ENCODE measurements around the gene KCNMB1. TPM values are rescaled to one million over a fixed set of nuclear protein-coding genes. Genes with fewer than 3 reads are reported as not detected.
A peak's percentile ranks its signal among the peaks of the same experiment; 100 is the strongest.

The KCNMB1 gene
- total and polyA plus RNA-seq, 2 donors (not counting 1 experiment from before 2014, with no cell fraction given), result 0.06 TPM; not detected in 1

DNA sequence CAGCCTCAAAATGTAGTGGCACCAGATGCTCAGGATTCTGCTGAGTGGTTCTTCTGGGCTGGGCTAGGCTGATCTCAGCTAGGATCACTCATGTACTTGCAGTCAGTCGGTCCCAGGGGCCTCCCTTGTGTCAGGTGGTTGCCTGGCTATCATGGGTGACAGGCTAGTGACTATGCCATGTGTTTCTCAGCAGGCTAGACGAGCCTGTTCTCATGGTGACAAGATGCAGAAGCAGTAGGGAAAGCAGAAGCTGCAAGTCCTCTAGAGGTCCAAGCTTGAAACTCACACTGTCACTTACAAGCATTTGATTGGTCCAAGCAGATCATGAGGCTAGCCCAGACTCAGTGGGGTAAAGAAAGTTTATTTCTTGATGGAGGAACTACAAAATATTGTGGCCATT is 15.2 kb upstream of the KCNMB1 start:
- peak; percentile 80 for ATAC-seq (ENCODE audit: low read depth)
- no peak overlapping the region for H3K27ac Mint-ChIP-seq
- 7% methylated on average over 2 of the region's 2 CpGs for WGBS (ENCODE audit: insufficient coverage)

DNA sequence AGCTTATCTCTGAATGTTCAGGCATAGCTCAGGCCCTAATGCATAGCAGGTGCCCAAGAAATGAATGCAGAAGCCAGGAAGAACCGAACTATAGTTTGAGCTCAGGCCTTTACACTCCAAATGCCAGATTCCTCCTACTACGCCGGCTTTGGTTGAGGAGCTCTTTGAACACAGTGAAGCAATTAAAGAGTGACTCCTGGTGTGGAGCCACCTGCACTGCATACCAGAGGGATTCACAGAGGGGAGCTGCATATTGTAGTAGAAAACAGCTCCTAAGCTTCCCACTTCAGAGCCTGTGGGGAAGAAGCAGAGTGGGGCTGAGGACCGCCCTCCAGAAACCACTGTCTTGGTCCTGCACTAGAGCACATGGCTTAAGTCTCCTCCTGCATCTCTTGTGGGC is 14.5 kb upstream of the KCNMB1 start:
- ChIA-PET CTCF (interaction anchor here (0.9 to 1.0 kb wide), 5 partner anchors 16 to 178 kb away, joined by 3 to 4 read pairs (median 3); no protein-coding TSS in a partner anchor), POLR2A (no interaction called here)
- Histone ChIP-seq H3K4me3 (ENCODE audit: control extremely low read depth in 1 of 5, extremely low read depth in 1 of 5, insufficient read depth in 1 of 5, low read depth in 2 of 5, low read length in 4 of 5) (no peak overlapping the region), H3K27ac (ENCODE audit: low read length in 2 of 2) (no peak overlapping the region), H3K4me1 (ENCODE audit: control insufficient read depth in 2 of 2, insufficient read depth in 2 of 2, low read length in 2 of 2) (peaks cover 10% of the 10 kb centered on the region in 2 donors), H3K9ac (ENCODE audit: low read length) (no peak overlapping the region), H4K20me1 (ENCODE audit: control insufficient read depth, insufficient read depth, low read length, poor library complexity, severe bottlenecking) (no peaks in the 10 kb centered on the region), H3K36me3 (replicated peaks in 1 of 2; ENCODE audit: control extremely low read depth in 1 of 2, control insufficient read depth in 1 of 2, extremely low read depth in 1 of 2, insufficient read depth in 2 of 2, low read length in 1 of 2) (no peaks in the 10 kb centered on the region), H3K27me3 (replicated peaks in 1 of 4; ENCODE audit: control extremely low read depth in 1 of 4, control insufficient read depth in 3 of 4, insufficient read depth in 4 of 4, low read length in 3 of 4) (no peaks in the 10 kb centered on the region), H3K79me2 (ENCODE audit: control insufficient read depth, insufficient read depth, low read length) (no peaks in the 10 kb centered on the region), H3K9me3 (ENCODE audit: control extremely low read depth in 1 of 3, control insufficient read depth in 2 of 3, insufficient read depth in 1 of 3, low read length in 2 of 3) (peaks cover 0 to 6% (median 0%) of the 10 kb centered on the region in 3 donors), H2AFZ (ENCODE audit: insufficient read depth, low read depth, low read length, poor library complexity, severe bottlenecking) (no peak overlapping the region), H3K4me2 (replicated peaks; ENCODE audit: low read depth, low read length, poor library complexity, severe bottlenecking) (no peak overlapping the region)
- WGBS (ENCODE audit: insufficient coverage), result no CpG with 5 or more reads among the region's 4 CpGs
- peaks cover 17% of the 10 kb centered on the region for H3K4me1 Mint-ChIP-seq
- no peak overlapping the region for H3K27ac Mint-ChIP-seq
- ATAC-seq (ENCODE audit: low read depth) (no peak), DNase-seq (no peak)
- intact Hi-C loops (cut with micrococcal nuclease), result no loop called here
- no peak overlapping the region for H3K4me3 Mint-ChIP-seq
- H3K27me3 Mint-ChIP-seq, result peaks cover 6% of the 10 kb centered on the region
- no peaks in the 10 kb centered on the region for H3K9me3 Mint-ChIP-seq (ENCODE audit: insufficient read depth)
- TF ChIP-seq, protein P1, sequence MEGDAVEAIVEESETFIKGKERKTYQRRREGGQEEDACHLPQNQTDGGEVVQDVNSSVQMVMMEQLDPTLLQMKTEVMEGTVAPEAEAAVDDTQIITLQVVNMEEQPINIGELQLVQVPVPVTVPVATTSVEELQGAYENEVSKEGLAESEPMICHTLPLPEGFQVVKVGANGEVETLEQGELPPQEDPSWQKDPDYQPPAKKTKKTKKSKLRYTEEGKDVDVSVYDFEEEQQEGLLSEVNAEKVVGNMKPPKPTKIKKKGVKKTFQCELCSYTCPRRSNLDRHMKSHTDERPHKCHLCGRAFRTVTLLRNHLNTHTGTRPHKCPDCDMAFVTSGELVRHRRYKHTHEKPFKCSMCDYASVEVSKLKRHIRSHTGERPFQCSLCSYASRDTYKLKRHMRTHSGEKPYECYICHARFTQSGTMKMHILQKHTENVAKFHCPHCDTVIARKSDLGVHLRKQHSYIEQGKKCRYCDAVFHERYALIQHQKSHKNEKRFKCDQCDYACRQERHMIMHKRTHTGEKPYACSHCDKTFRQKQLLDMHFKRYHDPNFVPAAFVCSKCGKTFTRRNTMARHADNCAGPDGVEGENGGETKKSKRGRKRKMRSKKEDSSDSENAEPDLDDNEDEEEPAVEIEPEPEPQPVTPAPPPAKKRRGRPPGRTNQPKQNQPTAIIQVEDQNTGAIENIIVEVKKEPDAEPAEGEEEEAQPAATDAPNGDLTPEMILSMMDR (IDR thresholded peaks at IDR 0.05), result no peak
- TF ChIP-seq EZH2 (IDR thresholded peaks at IDR 0.05; ENCODE audit: borderline replicate concordance, insufficient read depth, low read depth, low read length, poor library complexity, severe bottlenecking), result no peak

More for the DNA sequence above, 15.2 kb upstream of the KCNMB1 start:
- H3K4me1 ChIP-seq (ENCODE audit: control insufficient read depth in 2 of 2, insufficient read depth in 2 of 2, low read length in 2 of 2), result peaks cover 10% of the 10 kb centered on the region in 2 donors
- H2AFZ ChIP-seq (ENCODE audit: insufficient read depth, low read depth, low read length, poor library complexity, severe bottlenecking), result no peak overlapping the region
- Mint-ChIP-seq H3K4me1 (peaks cover 17% of the 10 kb centered on the region), H3K4me3 (no peak overlapping the region), H3K9me3 (ENCODE audit: insufficient read depth) (no peaks in the 10 kb centered on the region), H3K27me3 (peaks cover 6% of the 10 kb centered on the region)
- no peak overlapping the region for H3K9ac ChIP-seq (ENCODE audit: low read length)
- POLR2A ChIA-PET, result no interaction called here
- no peaks in the 10 kb centered on the region for H3K36me3 ChIP-seq (replicated peaks in 1 of 2; ENCODE audit: control extremely low read depth in 1 of 2, control insufficient read depth in 1 of 2, extremely low read depth in 1 of 2, insufficient read depth in 2 of 2, low read length in 1 of 2)
- TF ChIP-seq, protein P1 (IDR thresholded peaks at IDR 0.05), result no peak
- TF ChIP-seq EZH2 (IDR thresholded peaks at IDR 0.05; ENCODE audit: borderline replicate concordance, insufficient read depth, low read depth, low read length, poor library complexity, severe bottlenecking), result no peak
- H3K9me3 ChIP-seq (ENCODE audit: control extremely low read depth in 1 of 3, control insufficient read depth in 2 of 3, insufficient read depth in 1 of 3, low read length in 2 of 3), result peaks cover 0 to 6% (median 0%) of the 10 kb centered on the region in 3 donors
- H3K79me2 ChIP-seq (ENCODE audit: control insufficient read depth, insufficient read depth, low read length), result no peaks in the 10 kb centered on the region
- CTCF ChIA-PET, result interaction anchor here (1.0 kb wide), 2 partner anchors 29 to 31 kb away, joined by 3 read pairs; no protein-coding TSS in a partner anchor
- H3K4me3 ChIP-seq (ENCODE audit: control extremely low read depth in 1 of 5, extremely low read depth in 1 of 5, insufficient read depth in 1 of 5, low read depth in 2 of 5, low read length in 4 of 5), result no peak overlapping the region
- no peak overlapping the region for H3K4me2 ChIP-seq (replicated peaks; ENCODE audit: low read depth, low read length, poor library complexity, severe bottlenecking)
- peak; percentile 61 for DNase-seq
- H3K27me3 ChIP-seq (replicated peaks in 1 of 4; ENCODE audit: control extremely low read depth in 1 of 4, control insufficient read depth in 3 of 4, insufficient read depth in 4 of 4, low read length in 3 of 4), result no peaks in the 10 kb centered on the region
- no peak overlapping the region for H3K27ac ChIP-seq (ENCODE audit: low read length in 2 of 2)
- intact Hi-C loops (cut with micrococcal nuclease), result no loop called here
- H4K20me1 ChIP-seq (ENCODE audit: control insufficient read depth, insufficient read depth, low read length, poor library complexity, severe bottlenecking), result no peaks in the 10 kb centered on the region

Measured in B cell (primary cell).